Endothelial cell of hepatic sinusoid (primary cell): Measurements from ENCODE around the gene MTCH1.
"Not testable (repeated sequence)": the region's sequence is repeated elsewhere in the genome, so short reads cannot be mapped to it uniquely, and the experiment has no call there.

Experiments
- in situ Hi-C: cut with HindIII; loops from 2 replicates; pipeline ENCODE4 v1.10.0; 2017; ENCODE audit warnings: low sequenced_read_pairs

MTCH1 gene

DNA sequence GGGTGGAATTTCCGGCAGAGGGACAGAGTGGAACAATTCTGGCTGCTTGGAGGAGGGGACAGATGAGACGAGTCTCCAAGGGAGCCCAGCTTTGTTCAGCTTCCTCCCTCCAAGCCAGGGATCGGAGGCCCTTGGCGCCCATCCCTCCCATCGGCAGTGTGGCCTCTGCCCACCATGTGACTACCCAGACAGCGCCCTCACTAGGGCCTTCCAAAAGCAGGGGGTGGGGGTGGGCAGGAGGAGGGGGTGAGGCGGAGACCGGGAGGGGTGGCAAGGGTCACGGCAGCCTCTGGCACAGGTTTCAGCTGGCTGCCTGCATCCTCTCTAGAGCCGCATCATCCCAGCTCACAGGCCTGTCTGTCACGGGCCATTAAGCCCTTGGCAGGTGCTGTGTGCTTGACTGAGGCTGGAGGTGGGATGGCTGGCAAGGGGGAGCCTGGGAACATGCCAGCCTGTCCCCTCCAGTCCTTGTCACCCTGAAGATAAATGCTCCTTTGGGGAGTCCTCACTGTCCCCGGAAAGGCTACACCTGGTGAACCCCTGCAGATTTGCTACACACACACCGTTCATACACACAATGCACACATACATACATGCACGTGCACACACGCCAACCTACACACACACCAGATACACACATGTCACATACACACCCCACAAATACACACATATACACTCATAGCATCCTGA lies 13.2 kb upstream of the MTCH1 start:
- in situ Hi-C loops = no loop called here

DNA sequence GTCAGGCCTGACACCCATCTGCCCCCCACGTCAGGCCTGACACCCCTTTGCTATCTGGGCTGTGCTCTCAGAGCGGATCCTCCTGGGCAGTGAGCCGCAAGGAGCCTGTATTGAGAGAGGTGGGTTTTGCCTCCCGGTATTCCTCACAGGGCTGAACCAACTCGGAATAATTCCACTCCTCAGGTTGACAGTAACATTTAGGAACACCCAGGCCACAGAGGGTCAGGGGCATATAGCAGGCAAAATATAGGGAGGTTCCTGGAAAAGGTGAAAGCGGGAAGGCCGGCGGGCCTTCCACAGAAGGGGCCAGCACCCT lies 12.7 kb upstream of the MTCH1 start:
- in situ Hi-C loops = no loop called here

DNA sequence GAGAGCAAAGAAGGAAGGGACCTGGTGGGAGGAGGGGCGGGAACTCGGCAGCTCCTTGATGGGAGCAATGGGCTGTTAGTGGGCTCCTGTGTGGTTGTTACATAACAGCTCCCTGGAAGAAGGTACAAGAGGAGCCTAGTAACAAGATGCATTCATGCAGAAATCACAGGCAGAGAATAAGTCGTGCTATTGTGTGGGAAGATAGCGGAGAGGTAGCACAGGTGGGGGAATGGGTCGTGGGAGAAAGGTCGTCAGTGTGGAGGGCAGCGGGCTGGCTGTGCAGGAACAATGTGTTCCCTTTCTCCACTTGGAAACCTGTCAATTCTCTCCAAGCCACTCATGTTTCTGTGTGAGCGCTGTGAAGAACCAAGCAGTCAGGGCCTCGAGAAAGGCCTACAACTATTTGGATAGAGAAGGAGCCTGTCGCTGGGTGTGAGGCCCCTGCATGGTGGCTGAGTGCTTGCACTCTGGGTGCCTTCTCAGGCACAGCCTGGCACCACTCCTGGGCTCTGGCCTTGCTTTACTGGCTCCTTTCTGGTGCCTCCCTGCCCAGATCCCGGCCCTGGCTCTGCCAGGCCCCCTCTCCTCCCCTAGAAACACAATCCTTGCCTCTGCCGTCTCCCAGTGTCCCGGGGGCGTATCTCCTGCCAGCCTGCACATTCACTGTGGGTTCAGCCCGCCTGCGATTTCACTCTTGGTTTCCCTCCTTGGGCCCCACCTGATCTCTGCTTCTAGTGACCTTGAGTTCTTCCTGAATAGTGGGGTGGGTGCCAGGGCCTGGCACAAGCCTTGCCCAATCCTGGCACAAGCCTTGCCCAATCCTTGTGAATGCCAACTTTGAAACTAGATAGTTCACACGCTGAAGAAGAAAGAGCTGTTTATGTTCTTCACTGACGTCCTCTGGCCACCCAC lies 12.1 kb upstream of the MTCH1 start:
- in situ Hi-C loops = no loop called here

DNA sequence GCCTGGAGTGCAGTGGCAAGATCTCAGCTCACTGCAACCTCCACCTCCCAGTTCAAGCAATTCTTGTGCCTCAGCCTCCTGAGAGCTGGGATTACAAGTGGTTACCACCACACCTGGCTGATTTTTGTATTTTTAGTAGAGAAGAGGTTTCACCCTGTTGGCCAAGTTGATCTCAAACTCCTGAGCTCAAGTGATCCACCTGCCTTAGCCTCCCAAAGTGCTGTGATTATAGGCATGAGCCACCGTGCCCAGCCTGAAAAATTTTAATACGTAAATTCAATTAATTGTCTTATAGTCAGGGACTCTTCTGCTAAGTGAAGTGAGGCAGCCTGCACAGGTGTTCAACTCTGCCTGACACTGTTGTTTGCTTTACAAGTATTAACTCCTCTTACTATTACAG lies 4.4 kb upstream of the MTCH1 start:
- in situ Hi-C loops = not testable (repeated sequence)

DNA sequence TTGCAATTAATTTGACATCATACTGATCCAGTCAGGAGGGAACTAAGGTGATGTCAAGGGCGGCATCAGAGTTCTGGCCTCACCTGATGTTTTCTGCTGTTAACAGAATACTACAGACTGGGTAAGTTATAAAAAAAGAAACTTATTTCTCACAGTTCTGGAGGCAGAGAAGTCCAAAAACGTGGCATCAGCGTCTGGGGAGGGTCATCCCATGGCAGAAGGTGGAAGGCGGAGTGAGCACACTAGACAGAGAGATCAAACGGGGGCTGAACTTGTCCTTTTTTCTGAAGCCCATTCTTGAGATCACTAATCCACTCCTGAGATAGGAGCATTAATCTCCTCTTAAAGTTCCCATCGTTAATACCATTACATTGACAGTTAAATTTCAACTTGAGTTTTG lies 3.3 kb upstream of the MTCH1 start:
- in situ Hi-C loops = no loop called here

DNA sequence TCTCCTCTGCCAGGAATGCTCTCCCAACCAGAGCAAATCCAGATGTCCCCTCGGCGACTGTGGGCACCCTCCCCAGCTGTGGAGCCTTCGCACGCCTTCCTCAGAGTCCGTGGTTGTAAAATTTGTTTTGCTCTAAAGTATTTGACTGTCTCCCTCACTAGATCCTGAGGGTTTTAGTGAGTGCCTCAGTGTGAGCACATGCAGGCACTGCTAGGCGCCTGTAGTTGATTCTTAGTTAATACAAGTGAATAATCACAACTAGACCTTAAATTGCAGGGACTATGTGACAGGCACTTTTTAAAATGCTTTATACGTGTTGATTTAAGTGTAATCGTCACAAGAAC lies 680 bp upstream of the MTCH1 start:
- in situ Hi-C loops = no loop called here

DNA sequence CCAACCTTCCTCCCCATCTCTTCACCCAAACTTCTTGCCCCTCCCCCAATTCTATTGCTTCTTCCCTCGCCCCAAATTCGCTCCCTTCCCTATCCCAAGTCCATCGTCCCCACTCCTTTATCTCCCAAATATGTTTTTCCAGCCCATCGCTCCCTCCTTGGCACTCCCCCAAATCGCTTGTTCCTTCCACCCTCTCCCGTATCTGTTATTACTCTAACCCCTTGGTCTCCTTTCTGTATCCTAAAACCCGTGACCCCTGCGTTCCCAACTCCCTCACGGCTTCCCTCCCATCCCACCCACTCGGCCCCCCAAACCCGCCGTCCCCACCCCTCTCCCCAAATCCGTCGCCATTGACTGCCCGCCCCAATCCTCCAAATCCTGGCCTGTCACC lies 584 bp downstream of the MTCH1 start:
- in situ Hi-C loops = no loop called here

DNA sequence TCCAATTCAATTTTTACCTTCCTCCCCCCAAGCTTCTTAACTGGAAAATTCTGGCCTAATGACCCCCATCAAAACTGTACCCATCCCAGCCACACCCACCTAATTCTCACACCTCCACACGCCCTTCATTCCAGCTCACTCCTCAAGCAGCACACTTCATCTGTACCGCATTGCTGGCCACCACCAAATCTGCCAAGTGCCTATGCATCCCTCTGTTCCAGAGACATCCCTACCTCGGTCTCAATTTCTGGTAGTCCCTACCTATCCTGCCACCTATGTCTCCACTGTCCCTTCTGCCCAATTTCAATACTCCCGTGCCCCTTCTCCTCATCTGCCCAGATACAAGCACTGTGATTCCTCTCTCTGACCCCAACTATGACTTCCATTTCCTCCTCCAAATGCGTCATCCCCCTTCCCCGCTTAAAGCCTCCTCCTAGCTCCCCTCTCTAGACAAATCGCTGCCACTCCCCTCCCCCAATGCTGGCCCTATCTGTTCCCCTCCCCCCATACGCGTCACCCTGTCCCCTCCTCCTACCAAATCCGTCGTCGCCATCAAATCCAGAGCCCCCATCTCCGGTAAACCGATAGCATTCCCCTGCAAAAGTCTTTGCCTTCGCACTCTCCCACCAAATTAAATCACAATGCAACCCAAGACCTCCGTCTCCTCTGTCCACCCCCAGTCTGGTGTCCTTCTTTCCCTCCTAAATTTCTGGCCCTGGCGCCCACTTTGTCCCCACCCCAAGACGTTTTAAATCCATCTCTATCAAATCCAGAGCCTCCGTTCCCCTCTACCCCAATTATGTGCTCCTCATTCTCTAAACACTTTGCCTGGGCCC lies 1.2 kb downstream of the MTCH1 start:
- in situ Hi-C loops = no loop called here

DNA sequence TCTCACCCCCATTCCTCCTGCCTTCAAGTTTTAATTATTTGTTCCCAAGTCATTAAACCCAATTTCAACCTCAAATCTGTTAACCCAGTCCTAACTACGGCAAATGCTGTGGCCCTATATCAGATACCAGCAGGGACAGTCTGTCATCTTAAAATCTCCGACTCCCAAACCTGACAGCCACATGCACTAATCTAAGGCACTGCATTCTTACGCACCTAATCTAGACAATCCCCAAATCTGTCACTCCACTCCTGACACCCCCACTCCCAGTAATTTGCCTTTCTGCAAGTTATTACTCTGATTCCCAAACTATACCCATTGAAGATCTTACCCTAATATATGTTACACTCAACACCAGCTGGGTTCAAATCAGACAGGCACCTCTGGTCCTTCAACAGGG lies 2.5 kb downstream of the MTCH1 start:
- in situ Hi-C loops = no loop called here

DNA sequence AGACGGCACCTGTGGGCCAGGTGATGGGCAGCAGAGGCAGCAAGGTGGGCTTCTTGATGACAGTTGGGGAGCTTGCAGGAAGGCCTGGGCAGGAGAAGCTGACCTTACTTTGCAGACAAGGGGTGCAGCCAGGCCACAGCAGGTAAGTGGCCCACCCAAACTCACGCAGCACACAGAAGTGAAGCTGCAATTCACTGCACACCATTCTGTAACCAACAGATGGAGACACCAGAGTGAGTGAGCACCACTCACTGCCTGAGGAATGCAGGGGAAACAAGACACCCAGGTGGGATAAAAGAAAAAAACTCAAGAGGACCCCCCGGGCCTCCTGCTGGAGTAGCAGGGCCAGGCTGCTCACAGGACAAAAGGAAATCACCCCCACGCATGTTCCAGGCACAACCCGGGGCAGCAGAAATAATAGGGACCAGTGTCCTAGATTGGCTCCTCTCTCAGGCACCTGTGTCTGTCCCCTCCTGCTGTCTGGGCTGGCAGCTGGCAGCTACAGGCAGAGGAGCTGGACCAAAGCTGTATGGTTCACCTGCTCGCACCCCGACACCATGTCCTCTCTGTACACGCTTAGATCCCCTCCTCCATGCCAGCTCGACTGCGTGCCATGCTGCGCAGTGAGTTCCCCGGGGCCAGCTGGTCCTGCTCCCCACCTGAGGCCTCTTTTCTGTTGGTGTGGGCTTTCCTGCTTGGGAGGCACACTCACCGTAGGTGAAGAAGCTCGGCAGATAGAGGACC lies 4.9 kb downstream of the MTCH1 start:
- in situ Hi-C loops = no loop called here

DNA sequence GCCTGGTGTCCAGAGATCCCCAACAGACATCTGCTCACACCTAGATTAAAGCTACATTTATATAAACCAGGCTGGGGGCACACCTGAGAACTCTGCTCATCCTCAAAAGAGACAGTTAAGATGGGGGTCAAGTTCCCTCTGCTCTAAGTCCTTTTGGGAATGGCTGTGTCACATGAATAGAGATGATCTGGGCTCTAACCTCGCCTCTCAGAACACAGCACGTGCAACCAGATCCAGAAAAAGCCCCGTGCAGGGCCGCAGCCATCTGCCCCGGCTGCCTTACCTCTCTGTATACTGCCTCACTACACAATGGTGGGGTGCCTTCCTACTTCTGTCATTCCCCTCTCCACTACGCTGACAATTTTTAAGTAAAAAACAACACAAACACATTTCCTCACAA lies 5.9 kb downstream of the MTCH1 start:
- in situ Hi-C loops = no loop called here

DNA sequence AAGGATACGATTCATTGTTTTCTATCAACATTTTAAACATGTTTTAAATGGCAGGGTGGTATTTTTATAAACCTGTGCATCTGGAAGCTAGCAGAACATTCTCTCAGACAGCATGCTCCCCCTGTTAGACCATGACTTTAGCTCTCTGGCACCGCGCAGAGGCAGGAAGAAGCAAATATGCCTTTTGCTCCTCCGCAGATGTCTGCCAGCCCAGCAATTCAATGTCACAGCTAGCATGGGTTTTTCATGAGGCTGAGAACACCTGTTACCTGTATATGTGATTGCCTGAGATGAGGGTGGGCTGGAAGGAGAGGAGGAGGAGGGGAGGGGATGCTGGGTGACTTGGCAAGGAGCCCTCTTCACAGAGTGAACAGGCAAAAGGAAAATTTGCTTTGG lies 6.7 kb downstream of the MTCH1 start:
- in situ Hi-C loops = no loop called here

DNA sequence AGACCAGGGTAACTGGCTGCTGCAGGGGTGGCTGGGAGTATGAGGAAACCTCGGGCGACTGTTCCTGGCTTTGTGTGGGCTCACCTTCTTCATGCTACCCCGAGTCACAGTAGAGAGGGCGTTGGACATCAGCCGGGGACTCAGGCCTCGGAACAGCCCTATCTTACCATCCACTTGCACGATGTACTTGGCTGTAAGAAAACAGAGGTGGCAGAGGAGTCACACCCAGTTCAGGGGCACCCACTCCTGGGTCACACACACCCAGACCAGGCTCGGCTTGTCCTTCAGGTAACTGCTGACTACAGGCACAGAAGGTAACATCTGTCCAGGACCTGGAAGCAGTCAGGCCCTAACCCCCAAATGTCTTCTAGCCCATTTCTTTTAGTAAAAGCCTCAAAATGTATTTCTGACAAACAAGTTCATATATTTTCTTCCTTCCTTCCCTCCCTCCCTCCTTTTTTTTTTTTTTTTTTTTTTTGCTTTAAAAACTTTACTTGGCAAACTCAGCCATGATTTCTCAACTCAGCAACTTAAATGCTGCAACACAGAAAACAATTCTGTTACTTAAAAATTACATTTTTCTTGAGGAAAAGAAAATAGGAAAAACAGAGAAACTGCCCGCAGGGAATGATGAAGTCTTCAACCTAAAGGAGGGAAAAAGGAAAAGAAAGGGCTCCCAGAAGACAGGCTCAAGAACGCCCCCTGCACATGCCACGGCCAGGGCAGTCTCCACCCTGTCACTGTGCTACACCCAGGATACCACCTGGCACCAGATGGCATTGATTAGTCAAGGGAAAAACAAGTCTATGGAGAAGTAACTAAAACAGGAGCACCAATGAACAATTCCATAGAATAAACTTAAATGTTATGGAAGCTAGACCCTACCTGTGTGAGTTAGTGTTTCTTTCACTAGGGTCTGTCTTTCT lies 7.3 kb downstream of the MTCH1 start:
- in situ Hi-C loops = no loop called here

DNA sequence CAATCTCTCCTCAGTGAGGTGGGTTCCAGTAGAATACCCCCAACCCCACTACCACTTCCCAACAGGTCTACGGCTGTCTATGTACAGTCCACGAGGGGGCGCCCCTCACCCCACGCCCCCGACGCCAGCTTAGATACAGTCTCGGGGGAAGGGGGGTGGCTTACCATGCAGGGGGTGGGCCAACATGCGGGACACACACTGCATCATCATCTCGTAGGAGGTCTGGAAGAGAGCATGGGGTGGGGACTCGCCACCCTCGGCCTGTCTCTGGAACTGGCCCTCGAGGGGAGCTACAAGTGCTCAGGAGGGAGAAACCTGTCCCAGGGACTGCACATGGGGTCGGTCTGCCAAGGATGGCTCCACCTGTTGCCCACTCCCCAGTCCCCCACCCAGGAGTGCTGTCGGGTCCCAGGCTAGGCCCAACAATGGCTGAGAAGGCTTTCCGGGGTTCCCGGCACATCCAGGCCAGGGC lies 8.5 kb downstream of the MTCH1 start:
- in situ Hi-C loops = no loop called here

DNA sequence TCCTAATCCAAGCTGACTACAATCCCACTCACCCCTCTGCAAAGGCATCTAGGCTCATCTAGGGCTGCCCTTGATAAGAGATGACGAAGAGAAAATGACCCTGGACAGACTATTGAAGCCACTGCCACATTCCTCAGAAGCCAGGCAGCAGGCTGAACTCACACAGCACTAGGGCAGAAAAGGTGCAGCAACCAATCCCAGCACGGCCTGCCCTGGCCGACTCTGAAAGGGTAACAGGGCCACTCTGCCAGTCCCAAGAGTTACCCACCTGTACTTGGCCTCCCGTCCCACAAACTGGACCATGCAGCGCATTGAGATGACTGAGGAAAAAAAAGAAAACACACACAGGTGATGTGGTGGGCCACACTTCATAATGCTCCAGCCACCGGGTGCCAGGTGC lies 9.1 kb downstream of the MTCH1 start:
- in situ Hi-C loops = no loop called here

DNA sequence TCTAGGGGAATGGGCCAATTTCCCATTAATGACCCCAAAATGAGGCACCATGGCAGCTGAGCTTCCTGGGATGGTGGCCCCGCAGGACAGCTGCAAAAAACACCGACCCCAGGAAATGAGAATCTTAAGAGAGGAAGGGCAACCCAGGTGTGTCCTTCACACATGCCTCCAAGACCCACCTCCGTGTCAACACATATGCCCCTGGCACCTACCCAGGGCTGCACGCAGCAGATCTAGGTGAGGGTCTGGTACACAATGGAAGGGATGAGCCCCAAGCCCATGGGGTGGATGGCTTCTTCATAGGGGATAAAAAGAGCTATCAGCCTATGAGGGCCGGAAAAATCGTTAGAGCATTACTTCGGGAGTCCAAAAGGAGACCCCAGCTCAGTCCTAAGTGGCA lies 9.5 kb downstream of the MTCH1 start:
- in situ Hi-C loops = no loop called here

DNA sequence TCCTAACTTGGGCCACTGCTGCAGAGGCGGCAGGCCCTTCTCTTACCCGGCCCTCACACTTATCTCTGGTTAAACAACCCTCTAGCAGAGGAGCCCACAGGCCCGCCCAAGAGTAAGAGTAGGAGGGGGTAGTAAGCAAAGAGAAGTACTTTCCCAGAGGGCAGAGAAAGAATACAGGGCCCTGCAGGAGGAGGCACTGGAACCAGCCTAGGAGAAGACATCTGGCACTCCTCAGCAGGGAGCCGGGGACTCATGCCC lies 10.1 kb downstream of the MTCH1 start:
- in situ Hi-C loops = no loop called here

DNA sequence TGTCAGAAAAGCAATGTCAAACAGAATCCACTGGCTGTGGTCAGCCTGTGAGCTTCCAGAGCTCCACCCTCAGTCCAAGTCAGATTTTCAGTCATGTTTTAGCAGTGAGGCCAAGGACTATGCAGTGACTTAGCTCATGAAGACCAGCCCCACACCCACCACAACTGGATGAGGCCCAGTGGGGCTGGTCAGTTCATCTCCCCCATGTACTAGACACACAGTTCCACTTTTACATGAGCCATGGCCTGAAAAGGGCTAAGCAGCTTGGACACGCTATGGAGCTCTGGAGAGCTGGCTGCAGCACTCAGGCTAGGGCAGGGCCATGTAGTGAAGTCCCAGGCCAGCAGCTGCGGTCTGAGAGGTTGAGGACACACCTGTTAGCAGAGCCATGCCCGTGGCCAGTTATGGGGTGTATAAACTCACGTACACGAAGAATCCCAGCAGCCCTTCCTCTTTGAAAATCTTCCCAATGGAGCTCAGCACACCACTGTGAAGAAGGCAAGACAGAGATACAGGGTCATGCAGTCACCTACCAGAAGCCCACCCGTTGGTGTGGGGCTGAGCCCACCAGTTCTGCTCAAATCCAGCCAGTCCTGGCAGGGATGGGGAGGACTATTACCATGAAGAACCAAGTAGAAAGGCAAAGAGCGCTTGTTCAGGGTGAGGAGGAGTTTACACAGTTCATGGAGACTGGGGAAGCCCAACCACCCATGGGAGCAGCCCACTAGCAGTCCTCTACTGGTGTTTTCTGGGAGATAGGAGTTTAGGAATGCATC lies 10.6 kb downstream of the MTCH1 start:
- in situ Hi-C loops = no loop called here

DNA sequence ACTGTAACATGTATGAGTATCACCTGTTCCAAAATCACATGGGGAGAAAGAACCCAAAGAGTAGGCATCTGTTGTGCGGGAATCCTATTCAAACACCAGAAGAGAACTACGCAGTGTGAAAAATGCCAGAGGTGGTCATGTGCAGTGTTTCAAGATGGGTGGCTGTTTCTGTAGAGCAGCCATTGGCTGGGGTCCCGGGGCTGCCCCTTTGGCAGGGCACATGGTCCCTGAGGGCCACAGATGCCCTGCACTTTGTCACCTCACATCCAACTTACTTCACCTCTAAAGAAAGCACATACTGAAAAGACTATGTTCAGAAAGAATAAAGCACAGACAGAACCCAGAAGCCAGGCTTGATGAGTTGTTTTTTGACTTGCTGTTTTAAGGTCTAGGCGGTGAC lies 12.3 kb downstream of the MTCH1 start:
- in situ Hi-C loops = no loop called here

DNA sequence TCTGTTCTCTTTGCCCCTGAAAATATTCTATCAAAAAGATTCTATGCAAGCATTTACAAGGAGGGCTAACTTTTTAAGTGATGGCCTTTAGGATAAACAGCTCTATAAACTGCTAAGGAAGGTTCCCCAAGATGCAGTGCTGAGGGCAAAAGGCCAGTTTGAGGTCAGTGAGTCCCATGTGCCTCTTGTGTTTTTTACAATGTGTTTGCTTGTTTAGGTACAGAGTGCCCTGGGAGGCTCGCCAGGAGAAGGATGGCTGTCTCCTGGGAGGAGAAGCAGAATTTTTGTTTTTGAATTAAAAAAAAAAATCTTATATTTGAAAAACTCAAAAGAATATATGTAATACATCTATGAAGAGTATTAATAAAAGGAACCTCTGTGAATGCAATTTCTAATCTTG lies 12.8 kb downstream of the MTCH1 start:
- in situ Hi-C loops = no loop called here
